22Rv1 (cell line): ENCODE results near the gene CRYBA1.
"Not testable (repeated sequence)": the region's sequence is repeated elsewhere in the genome, so short reads cannot be mapped to it uniquely, and the experiment has no call there.

ENCODE experiments used
- CTCF ChIP-seq: fragments of 450-650 bp; IDR thresholded peaks from 2 replicates; pipeline ENCODE4 v1.5.1; 2017; ENCODE audit warnings: mild to moderate bottlenecking
- ZFX ChIP-seq: fragments of 450-650 bp; IDR thresholded peaks from 2 replicates; pipeline ENCODE4 v1.6.1; 2017; ENCODE audit warnings: antibody characterized with exemption, borderline replicate concordance

DNA sequence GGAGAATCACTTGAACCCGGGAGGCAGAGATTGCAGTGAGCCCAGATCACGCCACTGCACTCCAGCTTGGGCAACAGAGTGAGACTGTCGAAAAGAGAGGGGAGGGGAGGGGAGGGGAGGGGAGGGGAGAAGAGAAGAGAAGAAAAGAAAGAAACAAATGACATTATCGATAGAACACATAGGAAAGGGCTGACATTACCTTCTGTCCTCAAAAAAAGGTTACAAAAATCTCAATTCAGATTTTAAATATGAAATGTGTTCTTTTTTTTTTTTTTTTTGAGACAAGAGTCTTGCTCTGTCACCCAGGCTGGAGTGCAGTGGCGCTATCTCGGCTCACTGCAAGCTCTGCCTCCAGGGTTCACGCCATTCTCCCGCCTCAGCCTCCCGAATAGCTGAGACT is 25.3 kb downstream of the CRYBA1 start:
- TF ChIP-seq CTCF, ZFX: not testable (repeated sequence)
